ENCODE results near the gene GLRX2. TPM values are rescaled to one million over a fixed set of nuclear protein-coding genes. Genes with fewer than 3 reads are reported as not detected.
A peak's percentile ranks its signal among the peaks of the same experiment; 100 is the strongest.

GLRX2 gene
- total and polyA plus RNA-seq, 2 donors (not counting 1 experiment from before 2014, with no cell fraction given) = 15.9 to 27.2 TPM

DNA sequence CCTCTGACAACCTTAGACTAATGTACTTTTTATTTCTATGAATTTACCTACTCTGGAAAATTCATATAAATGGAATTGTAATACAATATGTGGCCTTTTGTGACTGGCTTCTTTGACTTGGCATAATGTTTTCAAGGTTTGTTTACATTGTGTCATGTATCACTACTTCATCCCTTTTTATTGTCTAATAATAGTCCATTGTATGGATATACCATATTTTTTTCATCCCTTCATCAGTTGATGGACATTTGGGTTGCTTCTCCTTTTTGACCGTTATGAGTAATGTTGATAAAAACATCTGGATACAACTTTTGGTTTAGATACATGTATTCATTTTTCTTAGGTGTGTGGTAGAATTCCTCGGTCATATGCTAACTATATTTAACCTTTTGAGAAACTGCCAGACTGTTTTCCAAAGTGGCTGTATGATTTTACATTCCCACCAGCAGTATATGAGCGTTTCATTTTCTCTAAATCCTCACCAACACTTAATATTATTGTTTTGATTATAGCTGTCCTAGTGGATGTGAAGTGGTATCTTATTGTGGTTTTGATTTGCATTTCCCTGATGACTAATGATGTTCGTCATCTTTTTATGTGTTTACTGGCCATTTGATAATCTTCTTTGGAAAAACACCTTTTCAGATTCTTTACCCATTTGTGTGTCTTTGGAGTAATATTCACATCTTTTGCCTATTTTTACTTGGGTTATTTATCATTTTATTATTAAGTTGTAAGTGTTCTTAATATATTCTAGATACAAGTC is 42.3 kb downstream of the GLRX2 start:
- H4K20me1 ChIP-seq (ENCODE audit: control insufficient read depth, extremely low read depth, insufficient read depth, low read length) = no peaks in the 10 kb centered on the region
- H3K4me3 ChIP-seq (replicated peaks in 1 of 4; ENCODE audit: control extremely low read depth in 1 of 4, insufficient read depth in 1 of 4, low read depth in 3 of 4, low read length in 4 of 4) = no peak overlapping the region
- H3K4me2 ChIP-seq (ENCODE audit: extremely low read depth, insufficient read depth, low read length) = no peak overlapping the region
- H3K27ac ChIP-seq (ENCODE audit: insufficient read depth, low read length) = no peak overlapping the region
- no peak overlapping the region for H3K9ac ChIP-seq (ENCODE audit: insufficient read depth, low read length)
- no peaks in the 10 kb centered on the region for H3K9me3 ChIP-seq (ENCODE audit: control insufficient read depth, insufficient read depth, low read depth, low read length)
- H3K27me3 ChIP-seq (ENCODE audit: control insufficient read depth, insufficient read depth, low read length) = no peaks in the 10 kb centered on the region
- DNase-seq (ENCODE audit: low read depth in 2 of 2) = peak in 1 of 2 donors; percentile 37
- peaks cover 79% of the 10 kb centered on the region for H3K79me2 ChIP-seq (ENCODE audit: control insufficient read depth, insufficient read depth, low read length)
- no peaks in the 10 kb centered on the region for H3K4me1 ChIP-seq (ENCODE audit: control insufficient read depth, extremely low read depth, insufficient read depth, low read length)
- TF ChIP-seq, protein P1, sequence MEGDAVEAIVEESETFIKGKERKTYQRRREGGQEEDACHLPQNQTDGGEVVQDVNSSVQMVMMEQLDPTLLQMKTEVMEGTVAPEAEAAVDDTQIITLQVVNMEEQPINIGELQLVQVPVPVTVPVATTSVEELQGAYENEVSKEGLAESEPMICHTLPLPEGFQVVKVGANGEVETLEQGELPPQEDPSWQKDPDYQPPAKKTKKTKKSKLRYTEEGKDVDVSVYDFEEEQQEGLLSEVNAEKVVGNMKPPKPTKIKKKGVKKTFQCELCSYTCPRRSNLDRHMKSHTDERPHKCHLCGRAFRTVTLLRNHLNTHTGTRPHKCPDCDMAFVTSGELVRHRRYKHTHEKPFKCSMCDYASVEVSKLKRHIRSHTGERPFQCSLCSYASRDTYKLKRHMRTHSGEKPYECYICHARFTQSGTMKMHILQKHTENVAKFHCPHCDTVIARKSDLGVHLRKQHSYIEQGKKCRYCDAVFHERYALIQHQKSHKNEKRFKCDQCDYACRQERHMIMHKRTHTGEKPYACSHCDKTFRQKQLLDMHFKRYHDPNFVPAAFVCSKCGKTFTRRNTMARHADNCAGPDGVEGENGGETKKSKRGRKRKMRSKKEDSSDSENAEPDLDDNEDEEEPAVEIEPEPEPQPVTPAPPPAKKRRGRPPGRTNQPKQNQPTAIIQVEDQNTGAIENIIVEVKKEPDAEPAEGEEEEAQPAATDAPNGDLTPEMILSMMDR (conservative IDR thresholded peaks at IDR 0.05 in 1 of 2, IDR thresholded peaks at IDR 0.05 in 1 of 2; ENCODE audit: low read depth in 1 of 2, low read length in 2 of 2) = no peak
- no peak for TF ChIP-seq EZH2 (IDR thresholded peaks at IDR 0.05; ENCODE audit: low read length, missing control alignments)
- H2AFZ ChIP-seq (ENCODE audit: low read length) = no peak overlapping the region
- H3K36me3 ChIP-seq (ENCODE audit: control insufficient read depth, insufficient read depth, low read length) = no peaks in the 10 kb centered on the region

DNA sequence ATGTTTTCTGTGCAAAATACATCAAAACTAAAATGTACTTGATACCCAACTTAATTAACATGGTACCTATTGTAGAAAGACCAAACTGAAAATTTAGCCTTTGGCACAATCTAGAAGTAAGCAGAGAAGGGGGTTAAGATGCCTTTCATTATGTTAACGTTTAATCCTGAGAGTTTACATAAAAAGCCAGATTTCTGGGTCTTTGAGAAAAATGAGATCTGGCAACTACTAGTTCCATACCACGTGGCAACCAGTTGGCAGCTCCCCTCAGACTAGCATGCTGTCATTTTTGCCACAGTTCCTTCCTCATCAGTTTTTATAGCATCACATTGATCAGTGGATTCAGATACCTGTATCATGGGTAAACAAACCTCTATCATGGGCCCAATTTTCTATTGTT is 44.3 kb downstream of the GLRX2 start:
- peak overlapping the region; percentile 93 for H3K4me2 ChIP-seq (ENCODE audit: extremely low read depth, insufficient read depth, low read length)
- H2AFZ ChIP-seq (ENCODE audit: low read length) = no peak overlapping the region
- peak; percentile 22 to 27 for DNase-seq (ENCODE audit: low read depth in 2 of 2)
- H3K27me3 ChIP-seq (ENCODE audit: control insufficient read depth, insufficient read depth, low read length) = no peaks in the 10 kb centered on the region
- peak overlapping the region; percentile 93 for H3K9ac ChIP-seq (ENCODE audit: insufficient read depth, low read length)
- no peak for TF ChIP-seq EZH2 (IDR thresholded peaks at IDR 0.05; ENCODE audit: low read length, missing control alignments)
- TF ChIP-seq, protein P1 (conservative IDR thresholded peaks at IDR 0.05 in 1 of 2, IDR thresholded peaks at IDR 0.05 in 1 of 2; ENCODE audit: low read depth in 1 of 2, low read length in 2 of 2) = no peak
- H3K79me2 ChIP-seq (ENCODE audit: control insufficient read depth, insufficient read depth, low read length) = peaks cover 86% of the 10 kb centered on the region
- H3K4me3 ChIP-seq (replicated peaks in 1 of 4; ENCODE audit: control extremely low read depth in 1 of 4, insufficient read depth in 1 of 4, low read depth in 3 of 4, low read length in 4 of 4) = peak overlapping the region; percentile 81 to 99 (median 85)
- no peaks in the 10 kb centered on the region for H4K20me1 ChIP-seq (ENCODE audit: control insufficient read depth, extremely low read depth, insufficient read depth, low read length)
- no peaks in the 10 kb centered on the region for H3K9me3 ChIP-seq (ENCODE audit: control insufficient read depth, insufficient read depth, low read depth, low read length)
- no peaks in the 10 kb centered on the region for H3K36me3 ChIP-seq (ENCODE audit: control insufficient read depth, insufficient read depth, low read length)
- peaks cover 2% of the 10 kb centered on the region for H3K4me1 ChIP-seq (ENCODE audit: control insufficient read depth, extremely low read depth, insufficient read depth, low read length)
- H3K27ac ChIP-seq (ENCODE audit: insufficient read depth, low read length) = peak overlapping the region; percentile 97

DNA sequence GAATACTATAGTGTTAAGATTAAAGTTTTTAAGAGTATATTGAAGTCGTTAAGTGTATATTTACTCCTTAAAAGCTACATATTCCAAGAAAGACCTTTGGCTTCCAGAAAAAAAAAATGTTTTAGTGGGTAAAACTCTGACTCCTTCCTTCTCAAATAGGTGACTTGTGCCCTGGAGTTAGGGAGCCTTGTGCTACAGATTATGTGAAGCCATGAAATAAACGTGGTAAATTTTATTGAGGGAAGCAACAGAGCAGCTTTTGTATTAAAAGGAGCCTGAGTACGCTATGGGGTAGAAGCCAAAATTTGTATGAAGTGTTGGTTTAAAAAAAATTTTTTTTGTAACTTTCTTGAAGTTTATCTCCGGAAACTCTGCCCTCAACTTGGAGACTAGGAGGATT is 44.8 kb downstream of the GLRX2 start:
- Histone ChIP-seq H3K79me2 (ENCODE audit: control insufficient read depth, insufficient read depth, low read length) (peaks cover 87% of the 10 kb centered on the region), H2AFZ (ENCODE audit: low read length) (no peak overlapping the region), H3K36me3 (ENCODE audit: control insufficient read depth, insufficient read depth, low read length) (no peaks in the 10 kb centered on the region), H3K4me2 (ENCODE audit: extremely low read depth, insufficient read depth, low read length) (peak overlapping the region; percentile 93), H4K20me1 (ENCODE audit: control insufficient read depth, extremely low read depth, insufficient read depth, low read length) (no peaks in the 10 kb centered on the region), H3K4me3 (replicated peaks in 1 of 4; ENCODE audit: control extremely low read depth in 1 of 4, insufficient read depth in 1 of 4, low read depth in 3 of 4, low read length in 4 of 4) (peak overlapping the region; percentile 81 to 99 (median 85)), H3K27ac (ENCODE audit: insufficient read depth, low read length) (peak overlapping the region; percentile 97), H3K9ac (ENCODE audit: insufficient read depth, low read length) (peak overlapping the region; percentile 93), H3K9me3 (ENCODE audit: control insufficient read depth, insufficient read depth, low read depth, low read length) (no peaks in the 10 kb centered on the region), H3K4me1 (ENCODE audit: control insufficient read depth, extremely low read depth, insufficient read depth, low read length) (peaks cover 2% of the 10 kb centered on the region), H3K27me3 (ENCODE audit: control insufficient read depth, insufficient read depth, low read length) (no peaks in the 10 kb centered on the region)
- TF ChIP-seq, protein P1 (conservative IDR thresholded peaks at IDR 0.05 in 1 of 2, IDR thresholded peaks at IDR 0.05 in 1 of 2; ENCODE audit: low read depth in 1 of 2, low read length in 2 of 2) = no peak
- DNase-seq (ENCODE audit: low read depth in 2 of 2) = peak in 1 of 2 donors; percentile 5
